ENCODE measurements around the gene CD34.

DNA sequence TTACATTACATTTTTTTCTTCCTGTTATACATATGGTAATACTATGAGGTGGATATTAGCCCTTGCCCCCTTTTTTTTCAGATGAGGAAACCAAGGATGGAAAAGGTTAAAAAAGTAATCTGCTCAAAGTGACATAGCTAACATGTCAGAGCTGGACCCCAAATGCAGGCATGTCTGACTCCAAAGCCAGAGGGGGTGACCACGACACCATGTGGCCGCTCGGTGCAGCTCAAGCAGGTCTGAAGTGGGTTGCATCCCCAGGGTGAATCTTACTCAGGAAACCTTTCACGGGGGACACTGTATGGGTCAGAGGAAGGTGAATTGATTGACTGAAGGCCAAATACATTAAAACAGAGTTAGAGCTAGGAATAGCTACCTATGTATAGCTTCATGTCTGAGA, 34.8 kb downstream of the CD34 start:
- TF ChIP-seq POLR2A (IDR thresholded peaks at IDR 0.05; ENCODE audit: low read length) (no peak), GATA1 (IDR thresholded peaks at IDR 0.05; ENCODE audit: low read depth, low read length) (no peak)
